GM19025 (cell line): ENCODE data around the gene MDFI.

Experiments
- ATAC-seq: cut with Tn5 transposase; IDR thresholded peaks from one replicate; pipeline ENCODE4 v1.9.1; 2021; ENCODE audit warnings: mild to moderate bottlenecking, low read depth, moderate library complexity; ENCODE audit not compliant: unreplicated experiment

The MDFI gene

DNA sequence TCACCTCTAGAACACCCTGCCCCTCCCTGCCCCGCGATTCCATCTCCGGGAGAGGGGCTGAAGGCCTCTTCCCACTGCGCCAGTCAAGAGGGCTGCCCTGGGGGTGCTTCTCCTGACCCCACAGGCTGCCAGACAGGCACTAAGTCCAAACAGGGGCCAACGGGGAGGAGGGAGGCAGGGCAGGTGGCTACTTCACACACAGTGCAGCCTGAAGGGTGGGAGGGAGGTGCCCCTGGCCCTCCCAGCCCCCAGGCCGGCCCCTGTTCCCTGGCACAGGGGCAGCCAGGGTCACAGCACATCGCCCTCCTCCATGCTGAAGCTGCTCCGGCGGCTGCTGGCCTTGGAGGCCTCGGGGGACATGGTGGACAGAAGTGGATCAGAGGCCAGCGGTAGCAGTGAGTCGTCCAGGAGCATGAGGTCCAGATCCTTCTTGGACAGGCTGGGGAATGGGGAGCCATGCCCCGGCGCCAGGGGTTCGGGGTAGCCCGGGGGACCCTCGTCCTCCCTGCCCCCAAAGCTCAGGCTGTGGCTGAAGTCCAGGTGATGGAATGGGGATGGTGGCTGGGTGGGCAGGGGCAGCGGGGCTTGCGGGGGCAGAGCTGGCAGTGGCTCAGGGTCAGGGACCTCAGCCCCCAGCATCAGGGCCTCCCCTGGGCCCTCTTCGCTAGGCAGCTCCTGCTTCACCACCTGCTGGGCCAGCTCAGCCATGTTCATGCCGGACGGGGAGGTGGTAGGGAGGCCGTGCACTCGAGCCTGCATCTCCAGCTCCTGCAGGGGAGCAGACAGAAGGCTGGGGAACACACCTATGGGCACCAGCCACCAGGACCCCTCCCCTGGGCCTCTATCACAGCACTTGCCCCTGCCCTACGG is 46.3 kb downstream of the MDFI start:
- no peak for ATAC-seq

DNA sequence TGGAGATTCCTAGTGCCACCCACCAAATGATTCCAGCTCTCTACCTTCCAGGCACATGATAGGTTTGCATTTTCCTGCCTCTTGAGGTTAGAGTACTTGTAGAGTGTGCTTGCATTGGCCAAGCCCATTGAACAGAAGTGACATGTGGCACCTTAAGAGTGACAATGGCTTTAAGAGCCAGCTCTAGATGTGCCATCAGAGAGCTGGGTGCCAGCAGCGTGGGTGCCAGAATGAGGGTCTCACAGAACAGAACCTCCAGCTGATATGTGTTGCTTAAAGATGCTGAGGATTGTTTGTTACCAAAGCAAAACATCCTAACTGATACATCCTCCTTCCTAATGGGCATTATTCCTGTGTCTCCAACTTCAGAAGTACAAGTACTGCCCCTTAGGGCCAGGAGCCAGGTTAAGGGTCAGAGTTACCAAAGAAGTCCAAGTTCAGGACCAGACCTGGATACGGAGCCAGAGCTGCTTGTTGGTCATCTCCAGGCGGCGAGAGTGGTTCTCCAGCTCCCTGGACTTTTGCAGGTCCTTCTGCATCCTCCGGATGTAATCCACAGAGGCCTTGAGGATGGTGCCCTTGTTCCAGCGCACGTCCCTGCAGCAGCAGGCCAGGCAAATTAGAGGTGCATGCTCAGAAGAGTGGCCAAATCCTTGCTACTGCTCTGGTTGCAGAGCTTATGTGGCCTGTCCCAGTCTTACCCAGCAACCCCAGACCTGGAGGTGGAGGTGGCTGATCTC is 47.5 kb downstream of the MDFI start:
- ATAC-seq, result no peak

DNA sequence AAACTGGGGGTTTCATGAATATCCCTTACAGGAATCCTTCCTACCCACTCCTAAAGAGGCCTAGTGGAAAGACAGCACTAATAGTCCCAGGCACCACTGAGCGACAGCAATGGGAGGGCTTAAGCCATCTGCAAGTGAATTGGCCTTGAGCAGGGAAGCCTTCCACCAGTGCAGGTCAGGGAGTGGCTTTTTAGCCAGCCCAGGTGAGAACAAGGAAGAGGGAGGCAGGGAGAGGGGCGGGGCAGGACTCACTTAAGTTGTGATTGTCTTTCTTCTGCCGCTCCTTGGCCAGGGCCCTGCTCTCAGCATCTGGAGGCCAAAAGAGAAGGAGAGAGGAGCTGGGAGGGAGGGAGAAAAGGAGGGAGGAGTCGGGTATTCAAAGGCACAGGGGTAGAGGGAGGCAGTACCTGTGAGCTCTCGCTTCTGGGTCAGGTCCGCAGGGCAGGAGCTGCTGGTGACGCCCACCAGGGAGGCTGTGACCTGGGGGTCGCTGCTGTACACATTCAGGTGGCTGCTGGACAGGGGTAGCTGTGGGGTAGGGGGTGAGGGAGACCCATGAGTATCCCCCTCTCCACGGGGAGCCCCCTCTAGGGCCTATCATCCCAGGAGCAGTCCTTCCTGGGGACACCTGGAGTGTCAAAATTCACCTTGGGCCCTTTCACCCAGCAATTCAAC is 49.4 kb downstream of the MDFI start:
- no peak for ATAC-seq

DNA sequence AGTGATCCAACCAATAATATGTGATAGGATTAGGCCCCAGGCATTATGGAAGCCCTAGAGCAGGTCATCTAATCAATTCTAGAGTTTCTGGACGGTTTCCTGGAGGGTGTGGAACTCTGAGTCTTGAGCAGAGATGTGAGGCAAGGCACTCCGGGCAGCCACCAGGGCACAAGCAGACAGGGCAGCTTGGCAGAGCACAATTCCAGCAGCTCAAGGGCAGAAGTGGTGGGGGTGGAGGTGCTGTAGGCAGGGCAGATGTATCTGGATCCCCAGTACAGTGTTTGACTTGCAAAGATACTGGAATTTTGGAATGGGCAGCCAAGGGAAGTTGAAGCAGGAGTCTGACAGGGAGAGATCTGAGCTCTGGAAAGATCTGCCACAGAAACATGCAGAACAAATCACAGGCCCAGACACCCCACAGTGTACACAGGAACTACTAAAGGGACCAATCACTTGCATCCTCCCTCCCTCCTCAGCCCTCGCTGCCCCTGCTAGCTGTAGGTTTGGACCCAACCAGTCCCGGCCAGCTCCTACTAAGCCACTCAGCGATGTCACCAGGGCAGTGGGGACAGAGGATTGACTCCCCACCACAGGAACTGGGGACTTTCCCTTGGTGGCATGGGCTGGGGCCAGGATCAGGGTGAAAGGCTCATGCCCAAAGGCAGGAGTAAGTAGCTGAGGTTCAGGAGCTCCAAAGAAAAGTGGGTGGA is 50.1 kb downstream of the MDFI start:
- no peak for ATAC-seq

- no peak for ATAC-seq
Measured at GRCh38 chr6:41689171-41690008, 51.1 kb downstream of the MDFI start.

GRCh38 chr6:41690541-41691330 is 52.5 kb downstream of the MDFI start:
- no peak for ATAC-seq

DNA sequence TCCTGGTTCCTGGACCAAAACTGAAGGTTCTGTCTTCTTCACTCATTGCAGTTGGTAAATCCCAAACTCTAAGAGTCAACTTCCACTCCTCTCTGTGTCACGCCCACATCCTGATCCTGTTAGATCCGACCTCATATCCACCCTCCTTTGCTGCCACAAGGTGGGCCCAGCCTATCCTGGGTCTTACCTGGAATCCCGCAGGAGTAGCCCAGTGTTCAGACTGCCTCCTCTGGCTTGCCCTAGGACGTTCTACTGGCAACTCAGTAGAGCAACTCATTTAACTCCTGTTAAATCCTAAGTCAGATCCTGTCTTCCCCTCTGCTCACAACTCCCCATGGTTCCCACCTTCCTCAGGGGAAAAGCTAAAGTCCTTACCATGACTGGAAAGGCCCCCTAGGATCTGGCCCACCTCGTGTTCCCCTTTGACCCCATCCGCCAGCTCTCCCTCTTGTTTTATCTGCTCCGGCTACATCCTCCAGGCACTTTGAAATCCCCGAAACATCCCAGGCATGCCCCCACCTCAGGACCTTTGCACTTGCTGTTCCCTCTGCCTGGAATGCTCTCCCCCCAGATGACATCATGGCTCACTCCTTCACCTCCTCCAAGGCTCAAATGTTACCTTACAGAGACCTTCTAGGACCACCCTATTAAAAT is 53.3 kb downstream of the MDFI start:
- no peak for ATAC-seq

GRCh38 chr6:41692080-41692675 is 53.9 kb downstream of the MDFI start:
- ATAC-seq, result no peak

- ATAC-seq, result no peak
Measured at GRCh38 chr6:41692730-41693129, 54.5 kb downstream of the MDFI start.

- ATAC-seq, result no peak
Measured at GRCh38 chr6:41693281-41694240, 55.3 kb downstream of the MDFI start.

GRCh38 chr6:41694815-41695526 is 56.7 kb downstream of the MDFI start:
- ATAC-seq, result no peak

- no peak for ATAC-seq
Measured at GRCh38 chr6:41695825-41696224, 57.6 kb downstream of the MDFI start.

DNA sequence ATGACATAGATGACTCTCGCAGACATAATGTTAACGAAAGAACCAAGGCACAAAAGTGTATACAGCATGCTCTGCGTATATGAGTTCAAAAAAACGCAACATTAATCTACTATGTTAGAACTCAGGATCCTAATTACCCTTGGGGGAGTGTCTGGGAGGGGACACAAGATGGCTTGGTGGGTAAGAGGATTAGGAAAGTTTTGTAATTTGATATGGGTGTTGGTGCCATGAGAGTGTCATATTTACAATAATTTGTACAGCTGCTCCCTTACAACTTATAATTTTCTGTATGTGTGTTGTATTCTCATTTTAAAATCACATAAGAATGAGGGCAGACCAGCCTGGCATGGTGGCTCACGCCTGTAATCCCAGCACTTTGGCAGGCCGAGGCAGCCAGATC is 58.5 kb downstream of the MDFI start:
- no peak for ATAC-seq

DNA sequence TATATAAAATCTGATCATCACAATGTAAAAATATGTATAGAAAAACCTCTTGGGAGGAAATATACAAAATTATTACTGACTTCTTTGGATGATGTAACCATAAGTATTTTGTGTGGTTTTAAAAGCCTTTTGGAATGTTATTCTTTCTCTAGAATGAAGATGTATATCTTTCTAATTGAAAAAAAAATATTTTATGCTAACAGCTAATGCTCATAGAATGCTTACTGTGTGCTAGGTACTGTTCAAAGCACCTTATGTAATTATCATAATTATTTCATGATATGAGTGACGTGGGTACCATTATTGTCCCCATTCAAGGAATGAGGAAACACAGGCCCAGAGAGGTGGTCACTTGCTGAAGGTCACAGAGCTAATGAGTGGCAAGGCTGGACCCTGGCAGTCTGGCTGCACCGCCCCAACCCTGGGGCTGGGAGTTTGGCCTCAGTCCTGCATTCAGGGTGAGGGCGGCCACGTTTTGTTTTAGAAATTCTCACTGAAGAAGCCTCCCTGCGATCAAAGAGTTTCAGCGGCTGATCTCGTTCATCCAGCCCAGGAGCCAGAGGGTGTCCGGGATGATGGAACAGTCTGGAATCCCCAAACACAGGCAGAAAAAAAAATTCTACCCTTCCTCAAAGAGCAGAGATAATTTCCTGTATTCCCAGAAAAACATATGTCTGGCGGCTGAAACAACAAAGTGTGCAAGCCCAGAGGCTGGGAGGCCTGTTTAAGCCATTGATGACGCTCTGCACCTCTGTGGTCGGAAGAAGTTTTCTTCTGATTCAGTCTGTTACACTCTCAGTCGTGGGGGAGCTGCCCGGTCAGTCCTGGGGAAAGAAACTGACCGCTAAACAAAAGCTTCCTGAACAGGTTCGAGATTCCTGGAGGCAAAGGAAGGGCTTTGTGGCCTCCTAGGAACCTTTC is 59.9 kb downstream of the MDFI start:
- no peak for ATAC-seq

DNA sequence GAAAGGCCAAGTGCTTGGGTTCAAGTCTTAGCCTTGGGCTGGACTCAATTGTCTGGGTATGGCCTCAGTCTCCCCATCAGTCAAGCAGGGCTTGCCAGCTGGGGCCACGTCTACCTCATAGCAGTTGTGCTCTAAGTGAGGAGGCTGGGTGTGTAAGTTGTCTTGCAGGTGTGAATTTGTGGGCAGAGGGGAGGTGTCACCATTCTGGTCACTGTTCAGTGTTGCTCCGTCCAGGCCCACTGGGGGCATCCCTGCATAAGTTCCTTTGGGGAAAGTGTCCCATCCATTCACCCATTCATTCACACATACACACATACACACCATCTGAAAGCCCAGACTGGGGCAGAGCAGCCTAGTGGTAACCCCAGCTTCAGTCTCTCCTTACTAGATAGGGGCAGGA is 60.8 kb downstream of the MDFI start:
- no peak for ATAC-seq
